Sigmoid colon (tissue), 3 donors: ENCODE measurements around the gene RASGRP2.

ENCODE experiments used
- CTCF ChIP-seq, 4 experiments: fragments of 450-650 bp in 3 of 4; fragments of 200-600 bp in 1 of 4; IDR thresholded peaks; one replicate each; pipeline ENCODE4 v1.5.1; 2016 to 2019; ENCODE audit warnings: antibody characterized with exemption in 4 of 4, mild to moderate bottlenecking in 3 of 4, moderate library complexity in 2 of 4
- POLR2A ChIP-seq, 2 donors: fragments of 450-650 bp; IDR thresholded peaks; one replicate each; pipeline ENCODE4 v1.6.1; 2016; ENCODE audit warnings: antibody characterized with exemption in 2 of 2, mild to moderate bottlenecking in 2 of 2, moderate library complexity in 2 of 2

DNA sequence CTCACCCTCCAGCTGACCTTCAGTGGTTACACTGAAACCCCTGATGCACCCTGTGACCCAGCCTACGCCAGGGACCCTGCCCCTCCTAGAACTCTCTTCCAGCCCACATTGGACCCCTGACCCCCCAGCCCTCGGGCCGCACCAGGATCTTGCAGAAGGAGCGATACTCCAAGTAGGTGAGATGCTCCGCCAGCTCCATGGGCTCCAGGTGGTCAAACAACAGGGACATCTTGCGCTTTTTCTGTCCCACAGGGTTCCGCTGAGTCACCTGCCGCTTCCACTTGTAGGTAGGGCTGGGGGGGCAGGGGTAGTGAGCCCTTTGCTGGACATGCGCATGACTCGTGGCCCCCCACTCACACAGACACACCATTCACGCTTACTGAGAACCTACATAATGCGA is 4.1 kb downstream of the RASGRP2 start:
- TF ChIP-seq POLR2A (IDR thresholded peaks at IDR 0.05) (no peak), CTCF (IDR thresholded peaks at IDR 0.05) (no peak)
